CD14-positive monocyte (primary cell): Measurements from ENCODE around the gene ASB16. TPM values are rescaled to one million over a fixed set of nuclear protein-coding genes. Genes with fewer than 3 reads are reported as not detected.

ENCODE experiments used
- DNase-seq, 3 donors: peaks; one replicate each; pipeline ENCODE4 v3.0.0-alpha.2; 2011 to 2022
- H2AFZ ChIP-seq: 2 replicates; pipeline ENCODE4 v1.6.0; 2012; ENCODE audit warnings: mild to moderate bottlenecking, low read depth, low read length, inconsistent platforms; ENCODE audit not compliant: insufficient read depth, poor library complexity, severe bottlenecking
- H3K27ac ChIP-seq, 2 donors: 1 replicate in 1 of 2; 2 replicates in 1 of 2; pipeline ENCODE4 v1.5.1; 2012 to 2013; ENCODE audit warnings: low read length in 2 of 2, control low read depth in 1 of 2, inconsistent platforms in 1 of 2, low read depth in 1 of 2, mild to moderate bottlenecking in 1 of 2
- H3K27me3 ChIP-seq, 2 donors: one replicate each; pipeline versions ENCODE4 v1.6.0 to v1.6.1; 2011 to 2013; ENCODE audit warnings: low read length in 2 of 2; ENCODE audit not compliant: control insufficient read depth in 2 of 2, insufficient read depth in 2 of 2
- H3K36me3 ChIP-seq, 2 donors: replicated peaks in 1 of 2; 1 replicate in 1 of 2; 2 replicates in 1 of 2; pipeline versions ENCODE4 v1.5.1 to v1.6.1; 2012 to 2013; ENCODE audit warnings: low read length in 2 of 2, control low read depth in 1 of 2, inconsistent platforms in 1 of 2, mild to moderate bottlenecking in 1 of 2; ENCODE audit not compliant: insufficient read depth in 2 of 2, control insufficient read depth in 1 of 2
- H3K4me1 ChIP-seq, 2 donors: 1 replicate in 1 of 2; 2 replicates in 1 of 2; pipeline versions ENCODE4 v1.5.1 to v1.6.1; 2012 to 2013; ENCODE audit warnings: low read length in 2 of 2, control low read depth in 1 of 2, inconsistent platforms in 1 of 2, mild to moderate bottlenecking in 1 of 2, moderate library complexity in 1 of 2; ENCODE audit not compliant: insufficient read depth in 2 of 2, control insufficient read depth in 1 of 2
- H3K4me2 ChIP-seq: replicated peaks from 2 replicates; pipeline ENCODE3; 2012; ENCODE audit warnings: low read length, moderate library complexity, mild to moderate bottlenecking; ENCODE audit not compliant: poor library complexity, severe bottlenecking; ENCODE audit errors: extremely low read depth
- H3K4me3 ChIP-seq, 3 experiments: fragments of 200-600 bp in 1 of 3; sonication (generic) in 1 of 3; replicated peaks in 1 of 3; 1 replicate in 2 of 3; 2 replicates in 1 of 3; pipeline ENCODE4 v1.5.1; 2011 to 2013; ENCODE audit warnings: low read length in 3 of 3, mild to moderate bottlenecking in 3 of 3, control low read depth in 2 of 3, low read depth in 2 of 3, inconsistent platforms in 1 of 3, moderate library complexity in 1 of 3
- H3K79me2 ChIP-seq: 2 replicates; pipeline ENCODE4 v1.6.0; 2012; ENCODE audit warnings: mild to moderate bottlenecking, control low read depth, inconsistent platforms, low read length, moderate library complexity; ENCODE audit not compliant: insufficient read depth
- H3K9ac ChIP-seq: 2 replicates; pipeline ENCODE4 v1.6.0; 2017; ENCODE audit warnings: low read length, mild to moderate bottlenecking; ENCODE audit not compliant: insufficient read depth, poor library complexity, severe bottlenecking
- H3K9me3 ChIP-seq, 2 donors: replicated peaks in 1 of 2; 1 replicate in 1 of 2; 2 replicates in 1 of 2; pipeline versions ENCODE4 v1.5.1 to v1.6.1; 2012 to 2013; ENCODE audit warnings: low read length in 2 of 2, control low read depth in 1 of 2; ENCODE audit not compliant: control insufficient read depth in 1 of 2, insufficient read depth in 1 of 2
- H4K20me1 ChIP-seq: 2 replicates; pipeline ENCODE4 v1.6.0; 2012; ENCODE audit warnings: mild to moderate bottlenecking, low read length, control low read depth, moderate library complexity; ENCODE audit not compliant: insufficient read depth
- H3K27ac Mint-ChIP-seq, 7 donors: one replicate each; pipeline ENCODE4 v1.8.0; 2020; ENCODE audit warnings: mild to moderate bottlenecking in 7 of 7, mixed read lengths in 7 of 7, moderate library complexity in 6 of 7, inconsistent platforms in 2 of 7
- H3K27me3 Mint-ChIP-seq, 3 donors: one replicate each; pipeline ENCODE4 v1.8.0; 2021 to 2022; ENCODE audit warnings: low read depth in 3 of 3, mild to moderate bottlenecking in 3 of 3, mixed read lengths in 3 of 3, moderate library complexity in 3 of 3, inconsistent platforms in 1 of 3
- H3K36me3 Mint-ChIP-seq, 2 donors: one replicate each; pipeline ENCODE4 v1.8.0; 2020; ENCODE audit warnings: mixed read lengths in 2 of 2, inconsistent platforms in 1 of 2, mild to moderate bottlenecking in 1 of 2
- H3K4me1 Mint-ChIP-seq: one replicate; pipeline ENCODE4 v1.8.0; 2020; ENCODE audit warnings: mild to moderate bottlenecking, mixed read lengths
- H3K4me3 Mint-ChIP-seq, 2 donors: one replicate each; pipeline ENCODE4 v1.8.0; 2020; ENCODE audit warnings: mild to moderate bottlenecking in 2 of 2, mixed read lengths in 2 of 2, moderate library complexity in 1 of 2
- H3K9me3 Mint-ChIP-seq, 7 donors: one replicate each; pipeline ENCODE4 v1.8.0; 2020 to 2022; ENCODE audit warnings: mixed read lengths in 7 of 7, mild to moderate bottlenecking in 6 of 7, moderate library complexity in 6 of 7, inconsistent platforms in 2 of 7
- WGBS: methylation state at CpG from one replicate; pipeline ENCODE4 v1.1.5; 2013; ENCODE audit warnings: missing lambda C conversion rate; ENCODE audit not compliant: insufficient coverage; 5-methylcytosine and 5-hydroxymethylcytosine counted together
- intact Hi-C, 2 donors: fragments of 100-400 bp; cut with micrococcal nuclease; formaldehyde crosslinking; loops; one replicate each; pipeline versions ENCODE4 v1.15.0 to v1.15.1; 2023
- polyA plus RNA-seq, 3 donors: library from polyadenylated mRNA; depleted of rRNA in 1 of 3; unstranded in 2 of 3; stranded (reverse) in 1 of 3; fragments of 300-500 nt in 2 of 3; fragments of >200 nt in 1 of 3; fragmentation: Illumina TruSeq in 2 of 3; gene quantifications; 1 replicate in 2 of 3; 2 replicates in 1 of 3; pipeline ENCODE4 v1.2.3, GENCODE V29; 2012 to 2021
- TF ChIP-seq, protein P1 (sequence below): fragments of 200-600 bp; IDR thresholded peaks from one replicate; pipeline ENCODE4 v1.8.0; 2022; ENCODE audit warnings: antibody characterized with exemption, mild to moderate bottlenecking

The ASB16 gene
- polyA plus RNA-seq, 3 donors = not detected

DNA sequence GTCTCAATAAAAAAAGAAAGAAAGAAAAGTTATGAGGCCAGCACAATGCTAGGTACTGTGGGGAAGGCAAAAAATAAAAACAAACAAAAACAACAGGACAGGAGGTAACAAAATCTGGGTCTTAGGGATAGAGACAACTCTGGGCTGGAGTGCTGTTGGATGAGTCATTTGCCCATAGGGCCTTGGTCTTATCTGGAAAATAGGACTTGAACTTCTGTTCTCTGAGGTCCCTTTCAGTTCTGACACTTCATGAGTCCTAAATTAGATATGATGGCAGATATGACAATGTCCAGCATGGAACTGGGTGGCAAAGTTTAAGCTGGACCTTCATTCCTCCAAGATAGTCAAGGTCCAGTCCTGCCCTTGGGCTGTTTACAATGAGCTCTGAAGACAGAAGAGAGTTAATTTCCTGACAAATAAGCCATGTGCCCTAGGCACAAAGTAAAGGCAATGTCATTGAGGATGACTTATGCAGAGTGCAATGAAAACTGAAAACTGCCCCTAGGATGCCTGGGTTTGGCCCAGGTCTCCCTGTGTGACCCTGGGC is 38.2 kb upstream of the ASB16 start:
- Histone ChIP-seq H3K79me2 (no peaks in the 10 kb centered on the region), H3K9ac (no peak overlapping the region), H3K9me3 (no peaks in the 10 kb centered on the region), H3K27ac (no peak overlapping the region), H3K36me3 (no peaks in the 10 kb centered on the region), H3K27me3 (no peaks in the 10 kb centered on the region), H4K20me1 (no peaks in the 10 kb centered on the region), H3K4me2 (no peak overlapping the region), H3K4me3 (no peak overlapping the region), H3K4me1 (no peaks in the 10 kb centered on the region), H2AFZ (no peak overlapping the region)
- DNase-seq = no peak
- TF ChIP-seq, protein P1, sequence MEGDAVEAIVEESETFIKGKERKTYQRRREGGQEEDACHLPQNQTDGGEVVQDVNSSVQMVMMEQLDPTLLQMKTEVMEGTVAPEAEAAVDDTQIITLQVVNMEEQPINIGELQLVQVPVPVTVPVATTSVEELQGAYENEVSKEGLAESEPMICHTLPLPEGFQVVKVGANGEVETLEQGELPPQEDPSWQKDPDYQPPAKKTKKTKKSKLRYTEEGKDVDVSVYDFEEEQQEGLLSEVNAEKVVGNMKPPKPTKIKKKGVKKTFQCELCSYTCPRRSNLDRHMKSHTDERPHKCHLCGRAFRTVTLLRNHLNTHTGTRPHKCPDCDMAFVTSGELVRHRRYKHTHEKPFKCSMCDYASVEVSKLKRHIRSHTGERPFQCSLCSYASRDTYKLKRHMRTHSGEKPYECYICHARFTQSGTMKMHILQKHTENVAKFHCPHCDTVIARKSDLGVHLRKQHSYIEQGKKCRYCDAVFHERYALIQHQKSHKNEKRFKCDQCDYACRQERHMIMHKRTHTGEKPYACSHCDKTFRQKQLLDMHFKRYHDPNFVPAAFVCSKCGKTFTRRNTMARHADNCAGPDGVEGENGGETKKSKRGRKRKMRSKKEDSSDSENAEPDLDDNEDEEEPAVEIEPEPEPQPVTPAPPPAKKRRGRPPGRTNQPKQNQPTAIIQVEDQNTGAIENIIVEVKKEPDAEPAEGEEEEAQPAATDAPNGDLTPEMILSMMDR = no peak
- intact Hi-C loops = no loop called here
- Mint-ChIP-seq H3K9me3 (peaks cover 0 to 2% (median 0%) of the 10 kb centered on the region in 7 donors), H3K27me3 (peaks cover 0 to 5% (median 2%) of the 10 kb centered on the region in 3 donors), H3K36me3 (no peaks in the 10 kb centered on the region), H3K4me3 (no peak overlapping the region), H3K4me1 (peaks cover 5% of the 10 kb centered on the region), H3K27ac (peak overlapping the region in 2 of 7 donors; percentile 52 to 54)

DNA sequence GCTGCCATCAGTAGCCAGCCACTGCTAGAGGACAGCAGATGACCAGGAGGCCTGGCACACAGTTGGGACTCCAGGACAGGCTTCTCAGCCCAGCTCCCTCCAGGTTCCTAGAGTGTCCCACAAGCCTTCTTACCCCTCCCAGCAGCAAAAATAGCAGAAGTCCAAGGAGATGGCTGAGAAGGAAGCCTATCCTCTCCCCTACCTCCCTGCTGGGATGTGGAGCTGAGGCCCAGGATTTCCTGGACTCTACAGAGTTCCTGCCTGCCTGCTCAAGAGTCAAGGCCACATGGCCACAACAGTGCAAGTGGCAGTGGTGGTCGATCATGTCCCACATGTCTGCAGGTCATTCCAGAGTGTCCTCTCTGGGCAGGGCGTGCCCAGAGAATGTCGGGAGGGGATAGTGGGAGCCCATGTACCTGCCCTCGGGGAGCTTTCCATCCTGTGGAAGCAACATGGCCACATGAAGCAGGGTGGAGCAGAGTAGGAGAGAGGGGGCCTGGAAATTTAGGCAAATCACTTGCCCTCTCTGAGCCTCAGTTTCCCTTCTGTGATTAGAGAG is 36.5 kb upstream of the ASB16 start:
- intact Hi-C loops = no loop called here
- peaks cover 0 to 2% (median 0%) of the 10 kb centered on the region in 7 donors for H3K9me3 Mint-ChIP-seq

More for the DNA sequence above, 36.5 kb upstream of the ASB16 start:
- Histone ChIP-seq H4K20me1 (no peaks in the 10 kb centered on the region), H3K27me3 (no peaks in the 10 kb centered on the region), H3K9me3 (no peaks in the 10 kb centered on the region), H3K4me2 (no peak overlapping the region), H2AFZ (no peak overlapping the region), H3K27ac (no peak overlapping the region), H3K4me3 (no peak overlapping the region), H3K4me1 (peaks cover 3 to 11% of the 10 kb centered on the region in 2 donors), H3K79me2 (no peaks in the 10 kb centered on the region), H3K36me3 (no peaks in the 10 kb centered on the region), H3K9ac (no peak overlapping the region)
- H3K36me3 Mint-ChIP-seq = no peaks in the 10 kb centered on the region
- H3K4me3 Mint-ChIP-seq = no peak overlapping the region
- H3K27ac Mint-ChIP-seq = peak overlapping the region in 1 of 7 donors; percentile 38
- TF ChIP-seq, protein P1 = no peak
- H3K27me3 Mint-ChIP-seq = peaks cover 3 to 9% (median 5%) of the 10 kb centered on the region in 3 donors
- 25% methylated on average over 1 of the region's 4 CpGs for WGBS
- peaks cover 15% of the 10 kb centered on the region for H3K4me1 Mint-ChIP-seq
- no peak for DNase-seq
